Fibroblast of villous mesenchyme (primary cell): ENCODE results near the gene MID1IP1. TPM values are rescaled to one million over a fixed set of nuclear protein-coding genes. Genes with fewer than 3 reads are reported as not detected.

ENCODE experiments used
- DNase-seq: peaks from one replicate; pipeline ENCODE4 v3.0.0-alpha.2; 2010; ENCODE audit warnings: low read depth
- H3K4me3 ChIP-seq: 2 replicates; pipeline ENCODE4 v1.5.1; 2011; ENCODE audit warnings: low read depth, mild to moderate bottlenecking, low read length
- CTCF ChIP-seq: IDR thresholded peaks from 2 replicates; pipeline ENCODE4 v1.5.1; 2012; ENCODE audit warnings: low read depth, mild to moderate bottlenecking, low read length; ENCODE audit not compliant: insufficient read depth
- total RNA-seq: library from RNA; depleted of rRNA; stranded (reverse); fragments of >200 nt; gene quantifications from 2 replicates; pipeline ENCODE4 v1.2.3, GENCODE V29; 2012

MID1IP1 gene
- total RNA-seq, 1 donor = 52.7 TPM

- TF ChIP-seq CTCF = no peak
- no peak for DNase-seq
Observed at GRCh38 chrX:38774249-38774648, 27.0 kb upstream of the MID1IP1 start.

GRCh38 chrX:38796946-38797345 lies 4.3 kb upstream of the MID1IP1 start:
- no peak overlapping the region for H3K4me3 ChIP-seq
- no peak for DNase-seq
- no peak for TF ChIP-seq CTCF

More at GRCh38 chrX:38774249-38774648, 27.0 kb upstream of the MID1IP1 start:
- no peak overlapping the region for H3K4me3 ChIP-seq

- no peak for DNase-seq
- no peak overlapping the region for H3K4me3 ChIP-seq
- no peak for TF ChIP-seq CTCF
Observed at GRCh38 chrX:38798956-38799355, 2.3 kb upstream of the MID1IP1 start.

GRCh38 chrX:38799995-38800580 lies 1.2 kb upstream of the MID1IP1 start:
- DNase-seq = no peak
- no peak overlapping the region for H3K4me3 ChIP-seq
- TF ChIP-seq CTCF = no peak

GRCh38 chrX:38803243-38803587 lies 2.0 kb downstream of the MID1IP1 start:
- DNase-seq = no peak
- no peak for TF ChIP-seq CTCF
- H3K4me3 ChIP-seq = peak overlapping the region; percentile 75

GRCh38 chrX:38803588-38804431 lies 2.6 kb downstream of the MID1IP1 start:
- peak; percentile 80 for DNase-seq
- TF ChIP-seq CTCF = no peak
- H3K4me3 ChIP-seq = peak overlapping the region; percentile 75
